SH-SY5Y (cell line): Measurements from ENCODE around the gene TPM4.

Source experiments
- GATA2 ChIP-seq: IDR thresholded peaks from 2 replicates; pipeline ENCODE4 v1.6.1; 2011; ENCODE audit warnings: mild to moderate bottlenecking, low read depth, low read length
- GATA3 ChIP-seq: IDR thresholded peaks from 2 replicates; pipeline ENCODE4 v1.6.1; 2011; ENCODE audit warnings: low read depth, mild to moderate bottlenecking, low read length, moderate library complexity

The TPM4 gene

DNA sequence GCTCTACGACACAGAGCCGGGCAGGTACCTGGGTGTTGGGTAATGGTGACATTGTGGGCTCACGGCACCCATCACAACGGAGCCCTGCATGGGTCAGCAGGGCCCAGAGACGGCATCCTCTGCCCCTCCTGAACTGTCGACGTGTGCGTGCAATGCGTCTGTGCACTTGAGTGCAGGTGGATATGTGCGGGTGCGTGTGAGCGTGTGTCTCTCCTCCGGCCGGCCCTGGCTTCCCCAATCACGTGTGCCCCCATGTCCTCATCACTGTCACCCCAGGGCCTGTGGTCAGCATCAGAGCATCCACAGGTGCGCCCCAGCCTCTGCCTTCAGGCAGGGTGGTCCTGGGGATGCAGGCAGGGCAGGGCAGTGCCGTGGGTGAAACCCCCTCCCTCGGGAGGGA lies 37.2 kb upstream of the TPM4 start:
- TF ChIP-seq GATA2 (no peak), GATA3 (no peak)

DNA sequence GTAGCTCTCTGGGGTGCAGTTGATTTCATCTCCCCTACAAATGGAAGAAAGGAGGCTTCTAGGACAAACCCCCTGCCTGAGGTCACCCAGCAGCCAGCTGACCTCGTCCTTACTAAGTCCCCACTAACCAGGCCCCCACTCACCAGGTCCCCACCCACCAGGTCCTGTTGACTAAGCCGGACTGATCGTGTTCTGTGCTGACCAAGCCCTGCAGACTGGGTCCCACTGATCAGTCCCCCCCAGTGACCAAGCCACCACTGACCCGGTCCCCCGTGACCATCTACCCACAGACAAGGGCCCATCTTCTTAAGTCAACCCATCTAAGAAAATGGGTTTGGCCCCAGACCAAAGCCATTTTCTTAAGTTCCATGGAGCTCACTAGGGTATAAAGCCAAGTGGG lies 36.8 kb upstream of the TPM4 start:
- no peak for TF ChIP-seq GATA3
- no peak for TF ChIP-seq GATA2

DNA sequence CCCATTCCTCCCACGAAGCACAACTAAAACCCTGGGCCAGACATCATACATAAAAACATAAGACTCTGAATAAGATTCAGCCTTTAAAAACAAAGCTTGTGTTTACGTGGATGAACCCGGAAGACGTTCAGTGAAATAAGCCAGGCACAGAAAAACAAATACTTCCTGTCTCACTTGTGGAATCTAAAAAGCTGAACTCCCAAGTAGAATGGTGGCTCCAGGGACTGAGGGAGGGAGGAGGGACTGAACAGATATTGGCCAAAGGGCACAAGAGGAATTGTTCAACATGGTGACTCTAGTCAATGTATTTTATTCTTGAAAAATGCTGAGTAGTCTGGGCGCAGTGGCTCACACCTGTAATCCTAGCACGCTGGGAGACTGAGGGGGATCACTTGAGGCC lies 35.7 kb upstream of the TPM4 start:
- no peak for TF ChIP-seq GATA2
- no peak for TF ChIP-seq GATA3

DNA sequence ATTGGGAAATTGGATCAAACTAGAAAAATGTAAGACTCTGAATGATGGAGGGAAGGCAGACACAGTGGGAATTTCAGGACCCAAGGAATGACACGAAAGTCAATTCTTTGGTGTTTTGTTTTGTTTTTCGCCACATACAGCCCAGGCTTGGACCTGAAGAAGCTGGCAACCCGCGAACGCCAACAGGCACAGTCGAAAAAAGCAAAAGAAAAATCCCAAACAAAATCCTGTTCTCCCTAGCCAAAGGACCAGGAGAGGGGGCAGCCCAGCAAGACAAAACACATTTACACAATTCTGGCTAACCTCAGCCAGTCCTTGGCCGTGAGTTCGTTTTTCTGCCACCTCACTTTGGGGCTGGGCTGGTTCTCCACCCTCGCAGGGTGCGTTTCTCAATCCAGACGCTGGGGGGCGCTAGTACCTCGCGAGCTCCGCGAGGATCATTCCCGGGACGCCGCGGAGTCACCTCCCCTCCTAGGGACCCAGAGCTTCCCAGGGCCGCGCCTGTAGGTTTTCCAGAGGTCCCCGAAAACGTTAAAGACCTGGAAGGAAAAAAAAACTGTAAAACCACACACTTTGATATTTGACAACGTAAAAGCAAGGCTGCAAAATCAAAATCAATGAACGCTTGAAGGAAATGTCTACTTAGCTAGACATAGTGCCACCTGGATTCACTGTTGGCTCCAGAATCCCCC lies 34.9 kb upstream of the TPM4 start:
- no peak for TF ChIP-seq GATA3
- TF ChIP-seq GATA2, result no peak

DNA sequence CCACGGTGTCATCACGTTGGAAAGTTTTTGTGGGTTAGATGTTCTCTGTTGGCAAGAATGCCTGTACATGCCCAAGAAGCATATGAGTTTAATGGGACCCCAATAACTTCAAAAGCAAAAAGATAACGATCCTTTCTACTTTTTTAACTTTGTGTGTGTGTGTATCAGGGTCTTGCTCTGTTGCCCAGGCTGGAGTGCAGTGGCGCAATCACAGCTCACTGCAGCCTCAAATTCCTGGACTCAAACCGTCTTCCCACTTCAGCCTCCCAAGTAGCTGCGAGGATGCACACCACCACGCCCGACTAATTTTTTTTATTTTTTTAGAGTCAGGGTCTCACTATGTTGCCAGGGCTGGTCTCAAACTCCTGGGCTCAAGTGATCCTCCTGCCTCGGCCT lies 34.3 kb upstream of the TPM4 start:
- TF ChIP-seq GATA3 (no peak), GATA2 (no peak)

DNA sequence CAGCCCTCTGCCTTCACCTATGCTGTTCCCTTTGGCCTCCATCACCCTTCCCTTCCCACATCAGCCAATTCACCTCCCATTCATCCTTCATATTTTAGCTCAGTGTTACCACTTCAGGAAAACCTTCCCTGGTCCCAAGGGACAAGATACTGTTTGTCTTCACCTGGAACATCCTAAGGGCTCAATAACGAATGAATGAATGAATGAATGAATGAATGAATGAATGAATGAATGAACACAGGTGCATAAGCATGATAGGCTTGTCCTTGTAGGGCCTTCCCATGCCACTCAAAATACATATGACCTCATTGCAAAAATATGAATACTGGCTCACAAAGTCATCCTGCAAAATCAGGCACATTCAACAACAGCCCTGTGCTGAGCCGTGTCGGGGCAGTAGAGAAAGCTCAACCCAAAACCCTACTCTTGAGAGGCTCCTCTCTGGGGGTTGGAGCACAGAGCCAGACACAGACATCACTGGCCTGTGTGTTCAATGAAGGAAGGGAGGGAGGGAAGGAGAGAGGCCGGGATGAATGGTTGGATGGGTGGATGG lies 33.7 kb upstream of the TPM4 start:
- TF ChIP-seq GATA2 (no peak), GATA3 (no peak)

DNA sequence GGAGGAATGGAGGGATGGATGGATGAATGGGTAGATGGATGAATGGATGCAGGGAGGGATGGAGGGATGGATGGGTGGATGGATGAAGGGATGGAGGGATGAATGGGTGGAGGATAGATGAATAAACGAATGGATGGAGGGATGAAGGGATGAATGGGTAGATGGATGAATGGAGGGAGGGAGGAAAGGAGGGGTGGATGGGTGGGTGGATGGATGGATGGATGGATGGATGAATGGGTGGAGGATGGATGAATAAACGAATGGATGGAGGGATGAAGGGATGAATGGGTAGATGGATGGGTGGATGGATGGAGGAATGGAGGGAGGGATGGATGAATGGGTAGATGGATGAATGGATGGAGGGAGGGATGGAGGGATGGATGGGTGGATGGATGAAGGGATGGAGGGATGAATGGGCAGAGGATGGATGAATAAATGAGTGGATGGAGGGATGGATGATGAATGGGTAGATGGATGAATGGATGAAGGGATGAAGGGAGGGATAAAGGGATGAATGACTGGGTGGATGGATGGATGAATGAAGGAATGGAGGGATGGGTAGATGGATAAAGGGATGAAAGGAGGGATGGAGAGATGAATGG lies 33.0 kb upstream of the TPM4 start:
- no peak for TF ChIP-seq GATA3
- TF ChIP-seq GATA2, result no peak

DNA sequence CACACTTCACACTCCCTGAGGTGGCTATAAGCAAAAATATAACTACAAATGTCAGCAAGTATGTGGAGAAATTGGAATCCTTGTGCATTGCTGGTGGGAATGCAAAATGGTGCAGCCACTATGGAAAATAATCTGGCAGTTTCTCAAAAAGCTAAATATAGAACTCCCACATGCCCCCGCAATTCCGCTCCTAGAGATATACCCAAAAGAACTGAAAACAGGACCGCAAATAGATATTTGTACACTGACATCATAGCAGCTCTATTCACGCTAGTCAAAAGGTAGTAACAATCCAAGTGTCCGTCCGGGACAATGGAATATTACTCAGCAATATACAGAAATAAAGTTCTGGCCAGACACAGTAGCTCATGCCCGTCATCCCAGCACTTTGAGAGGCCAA lies 31.5 kb upstream of the TPM4 start:
- TF ChIP-seq GATA3 (no peak), GATA2 (no peak)

DNA sequence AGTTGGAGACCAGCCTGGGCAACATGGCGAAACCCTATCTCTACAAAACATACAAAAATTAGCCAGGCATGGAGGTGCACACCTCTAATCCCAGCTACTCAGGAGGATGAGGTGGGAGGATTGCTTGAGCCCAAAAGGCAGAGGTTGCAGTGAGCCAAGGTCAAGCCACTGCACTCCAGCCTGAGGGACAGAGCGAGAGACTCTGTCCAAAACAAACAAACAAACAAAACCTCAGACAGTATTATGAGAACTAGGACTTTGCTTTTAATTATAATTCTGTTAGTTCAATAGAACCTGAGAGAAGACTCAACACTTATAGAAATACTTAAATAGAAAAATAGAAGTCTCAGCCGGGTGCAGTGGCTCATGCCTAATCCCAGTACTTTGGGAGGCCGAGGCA lies 31.1 kb upstream of the TPM4 start:
- TF ChIP-seq GATA3 (no peak), GATA2 (no peak)

DNA sequence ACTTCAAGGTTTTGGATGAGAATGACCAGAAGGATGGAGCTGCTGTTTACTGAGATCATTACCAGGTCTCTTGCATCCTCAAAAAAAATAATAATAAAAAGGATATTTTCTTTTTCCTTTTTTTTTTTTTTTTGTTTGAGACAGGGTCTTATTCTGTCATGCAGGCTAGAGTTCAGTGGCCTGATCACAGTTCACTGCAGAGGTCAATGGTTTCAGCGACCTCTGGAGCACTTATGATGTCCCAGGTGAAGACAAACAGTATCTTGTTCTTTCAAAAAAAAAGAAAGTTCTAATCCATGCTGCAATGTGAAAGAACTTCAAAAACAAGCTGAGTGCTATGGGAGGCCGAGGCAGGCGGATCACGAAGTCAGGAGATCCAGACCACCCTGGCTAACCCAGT lies 30.4 kb upstream of the TPM4 start:
- TF ChIP-seq GATA2, result no peak
- no peak for TF ChIP-seq GATA3

DNA sequence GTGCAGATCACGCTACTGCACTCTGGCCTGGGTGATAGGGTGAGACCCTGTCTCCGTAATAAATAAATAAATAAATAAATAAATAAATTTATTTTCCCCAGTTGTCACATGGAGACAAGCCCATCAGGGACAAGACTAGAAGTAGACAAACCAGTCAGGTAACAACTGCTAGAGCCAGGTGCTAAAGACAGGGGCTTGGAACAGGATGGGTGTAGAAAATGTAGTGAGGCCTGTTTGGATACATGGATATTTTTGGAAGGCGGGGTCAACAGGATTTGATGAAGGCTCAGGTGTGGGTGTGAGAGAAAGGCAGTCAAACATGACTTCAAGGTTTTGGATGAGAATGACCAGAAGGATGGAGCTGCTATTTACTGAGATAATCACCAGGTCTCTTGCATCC lies 27.7 kb upstream of the TPM4 start:
- no peak for TF ChIP-seq GATA3
- TF ChIP-seq GATA2, result no peak

DNA sequence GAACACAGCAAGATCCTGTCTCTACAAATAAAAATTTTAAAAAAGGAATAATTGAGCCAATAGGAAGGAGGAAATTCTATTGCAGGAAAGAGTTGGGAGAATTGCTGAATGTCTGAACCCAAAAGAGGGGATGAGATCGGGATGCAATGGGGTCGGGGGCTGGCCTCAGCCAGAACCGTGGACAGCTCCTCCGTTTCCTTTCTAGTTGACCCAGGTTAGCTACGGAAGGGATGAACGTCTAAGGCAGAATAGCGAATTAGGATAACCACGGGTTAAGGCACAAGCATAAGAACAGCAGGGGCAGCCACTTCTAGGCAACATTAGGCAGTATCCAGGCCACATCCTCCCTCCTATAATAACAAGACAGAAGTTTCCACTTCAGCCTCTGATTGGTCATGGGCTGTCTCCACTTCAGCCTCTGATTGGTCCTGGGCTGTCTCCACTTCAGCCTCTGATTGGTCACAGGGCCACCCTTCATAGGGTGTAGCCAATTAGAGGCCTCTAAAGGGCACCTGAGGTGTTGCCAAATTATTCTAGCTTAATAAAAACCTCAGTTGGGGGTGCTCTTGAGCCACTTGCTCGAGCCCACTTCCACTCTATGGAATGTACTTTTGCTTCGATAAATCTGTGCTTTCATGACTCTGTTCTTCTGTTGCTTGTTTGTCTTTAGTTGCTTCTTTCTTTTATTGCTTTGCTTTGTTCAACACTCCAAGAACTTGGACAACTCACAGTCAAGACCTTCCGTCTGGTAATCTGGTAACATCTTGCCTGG lies 24.9 kb upstream of the TPM4 start:
- TF ChIP-seq GATA3 (no peak), GATA2 (no peak)

DNA sequence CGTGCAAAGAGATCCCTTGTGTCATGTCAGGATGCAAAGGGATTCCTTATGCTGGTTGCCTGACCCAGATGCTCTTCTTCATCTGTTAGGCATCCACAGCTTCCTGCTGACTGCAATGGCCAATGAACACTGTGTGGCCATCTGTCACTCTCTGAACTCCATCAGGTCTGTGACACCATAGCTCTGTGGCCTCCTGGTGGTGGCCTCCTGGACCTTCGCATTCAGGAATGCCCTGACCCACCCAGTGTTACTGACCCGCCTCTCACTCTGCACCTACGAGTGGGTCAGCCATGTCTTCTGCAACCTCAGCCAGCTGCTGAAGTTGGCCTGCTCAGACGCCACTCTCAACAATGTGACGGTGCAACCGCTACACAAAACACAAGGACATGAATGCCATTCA lies 23.9 kb upstream of the TPM4 start:
- TF ChIP-seq GATA3, result no peak
- TF ChIP-seq GATA2, result no peak

DNA sequence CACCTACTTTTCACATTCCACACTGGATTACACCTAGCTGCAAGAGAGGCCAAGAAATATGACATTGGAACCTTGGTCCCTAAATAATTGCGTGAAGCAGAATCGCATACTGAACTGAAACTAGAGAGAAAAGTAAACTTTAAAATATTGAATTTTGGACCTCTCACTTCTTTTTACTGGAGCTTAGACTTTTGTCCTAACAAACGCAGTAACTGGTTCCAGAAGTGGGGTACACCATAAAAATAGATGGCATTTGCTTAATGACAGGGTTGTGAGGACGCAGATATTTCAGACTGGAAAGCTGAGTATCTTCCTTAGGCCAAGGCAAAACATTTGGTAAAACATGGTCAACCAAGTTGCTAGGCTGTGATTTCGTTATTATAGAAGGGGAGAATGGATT lies 19.2 kb upstream of the TPM4 start:
- TF ChIP-seq GATA3 (no peak), GATA2 (no peak)

DNA sequence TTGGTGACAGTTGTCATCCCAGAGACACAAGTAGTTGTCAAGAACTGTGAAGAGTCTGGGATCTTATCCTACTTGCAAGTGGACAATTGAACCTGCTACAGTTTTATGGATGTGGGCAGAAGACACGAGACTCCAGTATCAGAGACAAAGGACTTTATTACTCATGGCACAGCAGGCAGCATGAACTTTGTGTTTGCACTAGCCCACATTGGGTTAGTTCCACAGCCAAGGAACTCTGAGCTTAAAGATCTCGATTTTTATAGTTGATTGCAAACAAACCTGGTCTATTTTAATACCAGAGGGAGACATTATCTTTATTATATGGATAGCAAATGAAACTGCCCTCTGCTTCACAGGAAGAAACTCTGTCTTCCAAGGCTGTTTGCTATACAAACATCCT lies 16.0 kb upstream of the TPM4 start:
- TF ChIP-seq GATA2, result no peak
- no peak for TF ChIP-seq GATA3

DNA sequence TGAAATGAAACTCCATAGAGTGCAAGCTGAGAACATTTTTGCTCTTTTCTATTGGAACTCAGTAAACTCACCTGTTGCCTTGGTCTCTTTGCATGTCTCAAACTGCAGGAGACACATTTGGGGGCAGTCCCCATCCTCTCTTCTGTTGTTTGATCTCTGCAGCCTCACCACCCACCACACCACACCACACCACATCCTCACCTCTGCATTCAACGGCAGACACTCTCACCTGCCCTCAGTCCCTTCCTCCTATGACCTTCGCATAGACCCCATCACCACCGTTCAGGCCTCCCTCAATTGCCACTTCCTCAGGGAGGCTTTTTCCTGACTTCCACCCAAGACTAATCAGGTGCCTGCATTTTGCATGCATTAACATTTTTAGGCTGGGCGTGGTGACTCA lies 14.4 kb upstream of the TPM4 start:
- TF ChIP-seq GATA2, result no peak
- TF ChIP-seq GATA3, result no peak
